IMR-90 (cell line): ENCODE results near the gene CMC1. TPM values are rescaled to one million over a fixed set of nuclear protein-coding genes. Genes with fewer than 3 reads are reported as not detected.
A peak's percentile ranks its signal among the peaks of the same experiment; 100 is the strongest.

Experiments used
- ATAC-seq: fragments of 200-7000 bp; cut with Tn5 transposase; 2 replicates; pipeline ENCODE4 v1.9.1; 2020; ENCODE audit warnings: low read depth, mild to moderate bottlenecking, moderate library complexity
- BruUV-seq: library from RNA; stranded (reverse); fragments of 400-500 nt; replicated peaks from 2 replicates; lab custom pipeline; 2021; lab: Mats Ljungman, UMichigan
- CTCF ChIA-PET: fragments of 300-600 bp; formaldehyde crosslinking; extraction: SDS; loops from one replicate; lab custom pipeline; 2021; ENCODE audit warnings: antibody characterized with exemption; lab: Yijun Ruan, JAX
- POLR2A ChIA-PET: fragments of 300-600 bp; sonication (Branson Sonifier 250); formaldehyde crosslinking; loops from one replicate; lab custom pipeline; 2022; ENCODE audit warnings: antibody characterized with exemption; ENCODE audit not compliant: unreplicated experiment; lab: Charles Lee
- DNase-seq: peaks from one replicate; pipeline ENCODE4 v3.0.0; 2013
- H2AFZ ChIP-seq: replicated peaks from 2 replicates; pipeline ENCODE3; 2013; ENCODE audit warnings: low read length, mild to moderate bottlenecking; ENCODE audit not compliant: poor library complexity
- H2AK5ac ChIP-seq: 2 replicates; pipeline ENCODE4 v1.6.1; 2013; ENCODE audit warnings: low read depth, low read length, inconsistent platforms
- H2AK9ac ChIP-seq: replicated peaks from 2 replicates; pipeline ENCODE3; 2013; ENCODE audit warnings: mild to moderate bottlenecking, low read depth, low read length, moderate library complexity; ENCODE audit not compliant: poor library complexity
- H2BK120ac ChIP-seq: 2 replicates; pipeline ENCODE4 v1.6.1; 2013; ENCODE audit warnings: low read depth, low read length, inconsistent platforms
- H2BK15ac ChIP-seq: 3 replicates; pipeline ENCODE4 v1.6.1; 2013; ENCODE audit warnings: low read depth, low read length, inconsistent platforms
- H2BK20ac ChIP-seq: 2 replicates; pipeline ENCODE4 v1.6.1; 2013; ENCODE audit warnings: low read depth, mild to moderate bottlenecking, inconsistent platforms, low read length, moderate library complexity
- H2BK5ac ChIP-seq: 2 replicates; pipeline ENCODE4 v1.6.1; 2013; ENCODE audit warnings: mild to moderate bottlenecking, low read depth, low read length, inconsistent platforms; ENCODE audit not compliant: poor library complexity, severe bottlenecking
- H3K14ac ChIP-seq: replicated peaks from 2 replicates; pipeline ENCODE4 v1.6.1; 2013; ENCODE audit warnings: low read depth, low read length, inconsistent platforms
- H3K18ac ChIP-seq: 2 replicates; pipeline ENCODE4 v1.6.1; 2013; ENCODE audit warnings: low read depth, low read length, control low read depth
- H3K23ac ChIP-seq: 2 replicates; pipeline ENCODE4 v1.6.1; 2013; ENCODE audit warnings: low read depth, low read length, inconsistent platforms
- H3K27ac ChIP-seq: 2 replicates; pipeline ENCODE4 v1.5.1; 2013; ENCODE audit warnings: mild to moderate bottlenecking, control low read depth, low read length; ENCODE audit not compliant: insufficient read depth
- H3K27me3 ChIP-seq: 2 replicates; pipeline ENCODE4 v1.6.1; 2013; ENCODE audit warnings: low read length; ENCODE audit not compliant: control insufficient read depth, insufficient read depth
- H3K36me3 ChIP-seq: 2 replicates; pipeline ENCODE4 v1.6.1; 2013; ENCODE audit warnings: low read length, mixed read lengths; ENCODE audit not compliant: control insufficient read depth, insufficient read depth
- H3K4ac ChIP-seq: 2 replicates; pipeline ENCODE4 v1.6.1; 2013; ENCODE audit warnings: low read depth, low read length, inconsistent platforms
- H3K4me1 ChIP-seq: 2 replicates; pipeline ENCODE4 v1.6.1; 2013; ENCODE audit warnings: low read length, mixed read lengths; ENCODE audit not compliant: control insufficient read depth, insufficient read depth
- H3K4me2 ChIP-seq: 2 replicates; pipeline ENCODE4 v1.6.1; 2013; ENCODE audit warnings: low read depth, mild to moderate bottlenecking, control low read depth, low read length, moderate library complexity
- H3K4me3 ChIP-seq: 2 replicates; pipeline ENCODE4 v1.5.1; 2013; ENCODE audit warnings: low read depth, mild to moderate bottlenecking, control low read depth, low read length, moderate library complexity; ENCODE audit not compliant: insufficient read depth
- H3K56ac ChIP-seq: 2 replicates; pipeline ENCODE4 v1.6.1; 2013; ENCODE audit warnings: low read length, inconsistent platforms; ENCODE audit not compliant: insufficient read depth; ENCODE audit errors: extremely low read depth
- H3K79me1 ChIP-seq, 2 experiments: 2 replicates each; pipeline ENCODE4 v1.6.1; 2013; ENCODE audit warnings: low read length in 2 of 2, inconsistent platforms in 1 of 2, low read depth in 1 of 2
- H3K9ac ChIP-seq: 2 replicates; pipeline ENCODE4 v1.6.1; 2013; ENCODE audit warnings: low read depth, low read length, control low read depth
- H3K9me1 ChIP-seq: 2 replicates; pipeline ENCODE4 v1.6.1; 2013; ENCODE audit warnings: low read length, inconsistent platforms; ENCODE audit not compliant: insufficient read depth
- H3K9me3 ChIP-seq: 2 replicates; pipeline ENCODE4 v1.6.1; 2013; ENCODE audit warnings: low read length; ENCODE audit not compliant: control insufficient read depth, insufficient read depth
- H4K20me1 ChIP-seq: 2 replicates; pipeline ENCODE4 v1.6.1; 2013; ENCODE audit warnings: low read length, inconsistent platforms; ENCODE audit not compliant: insufficient read depth
- H4K5ac ChIP-seq: 2 replicates; pipeline ENCODE4 v1.6.1; 2013; ENCODE audit warnings: mild to moderate bottlenecking, low read depth, low read length, control low read depth
- H4K8ac ChIP-seq, 2 experiments: 2 replicates each; pipeline ENCODE4 v1.6.1; 2013; ENCODE audit warnings: low read depth in 2 of 2, low read length in 2 of 2, control low read depth in 1 of 2, inconsistent platforms in 1 of 2
- H4K91ac ChIP-seq: 2 replicates; pipeline ENCODE4 v1.6.1; 2013; ENCODE audit warnings: low read depth, low read length, inconsistent platforms; ENCODE audit not compliant: insufficient read depth
- CEBPB ChIP-seq: IDR thresholded peaks from 2 replicates; pipeline ENCODE4 v1.6.1; 2012; ENCODE audit warnings: low read depth, low read length, improper control_type of control experiment
- CHD1 ChIP-seq: IDR thresholded peaks from 2 replicates; pipeline ENCODE4 v1.6.1; 2012; ENCODE audit warnings: low read depth, low read length, improper control_type of control experiment
- WGBS, 2 experiments: methylation state at CpG; one replicate each; pipeline versions ENCODE4 v1.1.5 to v1.1.7; 2013; ENCODE audit warnings: missing lambda C conversion rate in 2 of 2; ENCODE audit not compliant: insufficient read length in 1 of 2; ENCODE audit errors: extremely low coverage in 2 of 2; 5-methylcytosine and 5-hydroxymethylcytosine counted together
- dilution Hi-C: fragments of 300-500 bp; cut with HindIII; formaldehyde crosslinking; loops from one replicate; pipeline ENCODE4 v1.14.3; 2018; ENCODE audit warnings: low sequenced_read_pairs; ENCODE audit not compliant: unreplicated experiment
- in situ Hi-C: fragments of 300-500 bp; cut with MboI; formaldehyde crosslinking; loops from 3 replicates; pipeline ENCODE4 v1.14.3; 2019; ENCODE audit warnings: low sequenced_read_pairs, inconsistent platforms, mixed read lengths
- intact Hi-C: fragments of 100-400 bp; cut with micrococcal nuclease; formaldehyde crosslinking; loops from 2 replicates; pipeline ENCODE4 v1.10.0; 2022
- polyA plus RNA-seq, 3 experiments: library from polyadenylated mRNA; depleted of rRNA; stranded (reverse); fragments of >200 nt; gene quantifications; 2 replicates each; pipeline ENCODE4 v1.2.3, GENCODE V29; 2012; ENCODE audit warnings: low replicate concordance in 1 of 3
- total RNA-seq: library from RNA; depleted of rRNA; stranded (reverse); fragments of >200 nt; gene quantifications from 2 replicates; pipeline ENCODE4 v1.2.3, GENCODE V29; 2012

The CMC1 gene
- total and polyA plus RNA-seq, 2 of the 4 experiments (the other 2 are of a cell fraction): 1.6 to 18.3 TPM

GRCh38 chr3:28226020-28226419 is 15.4 kb upstream of the CMC1 start:
- Histone ChIP-seq H2BK20ac (no peak overlapping the region), H2AFZ (no peak overlapping the region), H3K4me3 (no peak overlapping the region), H3K27ac (no peak overlapping the region), H4K8ac (no peak overlapping the region), H2BK15ac (no peak overlapping the region), H4K5ac (no peak overlapping the region), H3K9me1 (no peaks in the 10 kb centered on the region), H3K14ac (no peak overlapping the region), H3K4me2 (no peak overlapping the region), H2AK9ac (no peak overlapping the region), H3K4me1 (no peaks in the 10 kb centered on the region), H2AK5ac (no peak overlapping the region), H3K9me3 (no peaks in the 10 kb centered on the region), H2BK5ac (no peak overlapping the region), H3K4ac (no peak overlapping the region), H3K9ac (no peak overlapping the region), H3K23ac (no peak overlapping the region), H2BK120ac (no peak overlapping the region), H4K91ac (no peak overlapping the region), H3K56ac (no peak overlapping the region), H4K20me1 (no peaks in the 10 kb centered on the region), H3K18ac (no peak overlapping the region), H3K36me3 (no peaks in the 10 kb centered on the region), H3K27me3 (peaks cover 2% of the 10 kb centered on the region), H3K79me1 (no peaks in the 10 kb centered on the region)
- in situ Hi-C loops: no loop called here
- 80 to 100% methylated on average over 1 of the region's 3 CpGs for WGBS, 2 experiments
- ATAC-seq (no peak), DNase-seq (no peak)
- TF ChIP-seq CEBPB: peak; percentile 71
- TF ChIP-seq CHD1: no peak
- BruUV-seq: no TSS peak
- intact Hi-C loops: no loop called here
- ChIA-PET POLR2A (no interaction called here), CTCF (no interaction called here)
- dilution Hi-C loops: no loop called here
